GM23338 (cell line): ENCODE measurements around the gene LIAS. TPM values are rescaled to one million over a fixed set of nuclear protein-coding genes. Genes with fewer than 3 reads are reported as not detected.

Experiments
- ATAC-seq: fragments of 200-7000 bp; cut with Tn5 transposase; 3 replicates; pipeline ENCODE4 v1.9.1; 2020
- DNase-seq: peaks from one replicate; pipeline ENCODE4 v3.0.0-alpha.2; 2015; ENCODE audit warnings: low spot score
- H2AFZ ChIP-seq: fragments of 200-600 bp; sonication (generic); 2 replicates; pipeline ENCODE4 v1.8.0; 2016; ENCODE audit warnings: antibody characterized with exemption, mild to moderate bottlenecking, moderate library complexity
- H3F3A ChIP-seq: fragments of 200-600 bp; sonication (generic); replicated peaks from 2 replicates; pipeline ENCODE4 v1.8.0; 2017; ENCODE audit warnings: antibody characterized with exemption, mixed run types, low read depth
- H3K27ac ChIP-seq: fragments of 200-600 bp; sonication (generic); 2 replicates; pipeline ENCODE4 v1.6.1; 2016; ENCODE audit warnings: low read depth
- H3K27me3 ChIP-seq: fragments of 200-600 bp; sonication (generic); 2 replicates; pipeline ENCODE4 v1.8.0; 2016; ENCODE audit warnings: mild to moderate bottlenecking, mixed run types, moderate library complexity; ENCODE audit not compliant: insufficient read depth
- H3K36me3 ChIP-seq: fragments of 200-600 bp; sonication (generic); 2 replicates; pipeline ENCODE4 v1.8.0; 2016; ENCODE audit warnings: mild to moderate bottlenecking; ENCODE audit not compliant: insufficient read depth
- H3K4me1 ChIP-seq: fragments of 200-600 bp; sonication (generic); 2 replicates; pipeline ENCODE4 v1.8.0; 2016; ENCODE audit warnings: mild to moderate bottlenecking, moderate library complexity; ENCODE audit not compliant: insufficient read depth
- H3K4me2 ChIP-seq: fragments of 200-600 bp; sonication (generic); 2 replicates; pipeline ENCODE4 v1.7.1; 2017; ENCODE audit warnings: mixed run types
- H3K4me3 ChIP-seq: fragments of 200-600 bp; sonication (generic); 2 replicates; pipeline ENCODE4 v1.6.1; 2016; ENCODE audit warnings: mixed run types
- H3K79me2 ChIP-seq: fragments of 200-600 bp; sonication (generic); replicated peaks from 2 replicates; pipeline ENCODE4 v1.8.0; 2017; ENCODE audit warnings: mild to moderate bottlenecking; ENCODE audit not compliant: insufficient read depth
- H3K9me2 ChIP-seq: fragments of 200-600 bp; sonication (generic); 2 replicates; pipeline ENCODE4 v1.8.0; 2017; ENCODE audit not compliant: insufficient read depth
- H4K20me1 ChIP-seq: fragments of 200-600 bp; sonication (generic); replicated peaks from 2 replicates; pipeline ENCODE4 v1.8.0; 2017; ENCODE audit warnings: mild to moderate bottlenecking; ENCODE audit not compliant: insufficient read depth
- H3K27ac Mint-ChIP-seq: 2 replicates; pipeline ENCODE4 v1.8.0; 2020; ENCODE audit warnings: inconsistent platforms, mild to moderate bottlenecking, moderate library complexity, mixed read lengths
- H3K27me3 Mint-ChIP-seq: 3 replicates; pipeline ENCODE4 v1.8.0; 2022; ENCODE audit warnings: low read depth, mild to moderate bottlenecking, moderate library complexity, mixed read lengths, inconsistent platforms; ENCODE audit not compliant: insufficient read depth, poor library complexity
- H3K36me3 Mint-ChIP-seq: 3 replicates; pipeline ENCODE4 v1.8.0; 2021; ENCODE audit warnings: low read depth, mild to moderate bottlenecking, inconsistent platforms, moderate library complexity, mixed read lengths
- H3K4me1 Mint-ChIP-seq: 3 replicates; pipeline ENCODE4 v1.8.0; 2020; ENCODE audit warnings: mild to moderate bottlenecking, inconsistent platforms, mixed read lengths
- H3K4me3 Mint-ChIP-seq: 3 replicates; pipeline ENCODE4 v1.8.0; 2021; ENCODE audit warnings: moderate library complexity, mild to moderate bottlenecking, inconsistent platforms, mixed read lengths
- H3K9me3 Mint-ChIP-seq: 3 replicates; pipeline ENCODE4 v1.8.0; 2020; ENCODE audit warnings: moderate library complexity, mild to moderate bottlenecking, inconsistent platforms, mixed read lengths
- CREB1 ChIP-seq: fragments of 250-450 bp; sonication (Bioruptor Pico); IDR thresholded peaks from 2 replicates; pipeline ENCODE4 v1.5.0; 2020; ENCODE audit warnings: low read depth, mild to moderate bottlenecking, moderate library complexity
- CTCF ChIP-seq, 2 experiments: fragments of 200-600 bp in 1 of 2; sonication (generic) in 1 of 2; conservative IDR thresholded peaks; 2 replicates each; pipeline versions ENCODE4 v1.5.1 to v1.6.1; 2016 to 2017; ENCODE audit warnings: antibody characterized with exemption in 2 of 2, low read depth in 2 of 2, mild to moderate bottlenecking in 2 of 2, moderate library complexity in 1 of 2
- ETS1 ChIP-seq: IDR thresholded peaks from 2 replicates; pipeline ENCODE4 v1.6.1; 2016; ENCODE audit warnings: antibody characterized with exemption
- EZH2 ChIP-seq: fragments of 200-600 bp; sonication (generic); IDR thresholded peaks from one replicate; pipeline ENCODE4 v1.8.0; 2017; ENCODE audit warnings: antibody characterized with exemption, mild to moderate bottlenecking, low read depth; ENCODE audit not compliant: unreplicated experiment
- EZH2phosphoT487 ChIP-seq: fragments of 200-600 bp; sonication (generic); IDR thresholded peaks from one replicate; pipeline ENCODE4 v1.8.1; 2018; ENCODE audit warnings: antibody characterized with exemption; ENCODE audit not compliant: unreplicated experiment
- JUNB ChIP-seq: IDR thresholded peaks from one replicate; pipeline ENCODE4 v1.6.1; 2016; ENCODE audit warnings: antibody characterized with exemption; ENCODE audit not compliant: unreplicated experiment
- NANOG ChIP-seq: IDR thresholded peaks from 2 replicates; pipeline ENCODE4 v1.6.1; 2016; ENCODE audit warnings: antibody characterized with exemption, borderline replicate concordance
- POLR2AphosphoS5 ChIP-seq: IDR thresholded peaks from 2 replicates; pipeline ENCODE4 v1.6.1; 2016; ENCODE audit warnings: antibody characterized with exemption, low read depth
- REST ChIP-seq: IDR thresholded peaks from one replicate; pipeline ENCODE4 v1.6.1; 2018; ENCODE audit warnings: antibody characterized with exemption; ENCODE audit not compliant: unreplicated experiment
- STAT1 ChIP-seq: IDR thresholded peaks from one replicate; pipeline ENCODE4 v1.6.1; 2016; ENCODE audit warnings: antibody characterized with exemption; ENCODE audit not compliant: unreplicated experiment
- ZNF114 ChIP-seq: fragments of 250-450 bp; sonication (Bioruptor Pico); IDR thresholded peaks from 2 replicates; pipeline ENCODE4 v1.5.0; 2020; ENCODE audit warnings: mild to moderate bottlenecking, moderate library complexity
- ZNF331 ChIP-seq: fragments of 250-450 bp; sonication (Bioruptor Pico); IDR thresholded peaks from 2 replicates; pipeline ENCODE4 v1.5.0; 2020; ENCODE audit warnings: low read depth, mild to moderate bottlenecking, moderate library complexity
- ZNF462 ChIP-seq: fragments of 250-450 bp; sonication (Bioruptor Pico); IDR thresholded peaks from 2 replicates; pipeline ENCODE4 v1.5.0; 2020; ENCODE audit warnings: mild to moderate bottlenecking, moderate library complexity
- polyA plus RNA-seq: library from polyadenylated mRNA; unstranded; fragments of >200 nt; fragmentation: Nextera tagmentation; extraction: Ambion mirVana; gene quantifications from 2 replicates; pipeline ENCODE4 v1.2.1, GENCODE V29; 2016
- total RNA-seq: library from RNA; depleted of rRNA; stranded (reverse); fragments of >200 nt; shearing (Covaris generic); gene quantifications from 2 replicates; pipeline ENCODE4 v1.2.3, GENCODE V29; 2014

Gene LIAS
- total and polyA plus RNA-seq, 2 experiments from 2014 or later, result 17.5 to 18.7 TPM

- no peak for ATAC-seq
- no peak overlapping the region for H2AFZ ChIP-seq
- H3K27me3 ChIP-seq, result no peaks in the 10 kb centered on the region
- no peak for DNase-seq
- no peaks in the 10 kb centered on the region for H4K20me1 ChIP-seq
- no peak overlapping the region for H3K27ac ChIP-seq
- H3K9me3 Mint-ChIP-seq, result no peaks in the 10 kb centered on the region
- no peaks in the 10 kb centered on the region for H3K79me2 ChIP-seq
- H3K9me2 ChIP-seq, result no peaks in the 10 kb centered on the region
- H3K4me3 ChIP-seq, result no peak overlapping the region
- H3K27ac Mint-ChIP-seq, result no peak overlapping the region; the same call in 1 of the 2 replicates
- no peaks in the 10 kb centered on the region for H3K4me1 ChIP-seq
- no peaks in the 10 kb centered on the region for H3K36me3 Mint-ChIP-seq
- TF ChIP-seq CREB1 (CRISPR knock-in tag) (no peak), EZH2 (no peak), STAT1 (no peak), ZNF462 (CRISPR knock-in tag) (no peak), EZH2phosphoT487 (no peak), POLR2AphosphoS5 (no peak), ETS1 (no peak), NANOG (no peak), CTCF (conservative IDR thresholded peaks at IDR 0.05; ENCODE audit: low read depth in 2 of 2) (no peak), REST (no peak), JUNB (no peak), ZNF114 (CRISPR knock-in tag) (no peak), ZNF331 (CRISPR knock-in tag) (no peak)
- H3K4me1 Mint-ChIP-seq, result no peaks in the 10 kb centered on the region
- H3K36me3 ChIP-seq, result no peaks in the 10 kb centered on the region
- H3K4me2 ChIP-seq, result no peak overlapping the region
- no peaks in the 10 kb centered on the region for H3F3A ChIP-seq
- H3K27me3 Mint-ChIP-seq, result peaks cover 2% of the 10 kb centered on the region
- H3K4me3 Mint-ChIP-seq, result no peak overlapping the region
Observed at GRCh38 chr4:39427520-39428114, 31.2 kb upstream of the LIAS start.
